ENCODE measurements around the gene SULT2B1.

The SULT2B1 gene

GRCh38 chr19:48508729-48509411 lies 43.1 kb upstream of the SULT2B1 start:
- TF ChIP-seq CTCF (conservative IDR thresholded peaks at IDR 0.05; ENCODE audit: low read depth, low read length): no peak
- Histone ChIP-seq H3K9ac (no peak overlapping the region), H3K36me3 (ENCODE audit: insufficient read depth) (no peaks in the 10 kb centered on the region)

GRCh38 chr19:48509467-48510194 lies 42.3 kb upstream of the SULT2B1 start:
- Histone ChIP-seq H3K27ac (no peak overlapping the region), H2AFZ (ENCODE audit: low read depth) (no peak overlapping the region), H3K9ac (no peak overlapping the region), H3K36me3 (ENCODE audit: insufficient read depth) (no peaks in the 10 kb centered on the region), H3K27me3 (ENCODE audit: insufficient read depth, low read depth) (peaks cover 74% of the 10 kb centered on the region), H3K4me2 (no peak overlapping the region), H3K4me3 (IDR thresholded peaks at IDR 0.05; ENCODE audit: insufficient read depth, low read depth, low read length) (no peak overlapping the region), H4K20me1 (ENCODE audit: insufficient read depth) (no peaks in the 10 kb centered on the region), H3K4me1 (ENCODE audit: low read depth, poor library complexity, severe bottlenecking) (peaks cover 11% of the 10 kb centered on the region), H3K79me2 (ENCODE audit: insufficient read depth, low read depth) (no peaks in the 10 kb centered on the region)
- no peak for TF ChIP-seq CTCF (conservative IDR thresholded peaks at IDR 0.05; ENCODE audit: low read depth, low read length)

More at GRCh38 chr19:48508729-48509411, 43.1 kb upstream of the SULT2B1 start:
- Histone ChIP-seq H3K4me3 (IDR thresholded peaks at IDR 0.05; ENCODE audit: insufficient read depth, low read depth, low read length) (no peak overlapping the region), H3K27ac (no peak overlapping the region), H3K79me2 (ENCODE audit: insufficient read depth, low read depth) (no peaks in the 10 kb centered on the region), H3K4me1 (ENCODE audit: low read depth, poor library complexity, severe bottlenecking) (peaks cover 4% of the 10 kb centered on the region), H2AFZ (ENCODE audit: low read depth) (no peak overlapping the region), H4K20me1 (ENCODE audit: insufficient read depth) (no peaks in the 10 kb centered on the region), H3K27me3 (ENCODE audit: insufficient read depth, low read depth) (peaks cover 77% of the 10 kb centered on the region), H3K4me2 (no peak overlapping the region)

GRCh38 chr19:48510421-48511268 lies 41.3 kb upstream of the SULT2B1 start:
- no peak overlapping the region for H3K4me3 ChIP-seq (IDR thresholded peaks at IDR 0.05; ENCODE audit: insufficient read depth, low read depth, low read length)
- H3K4me1 ChIP-seq (ENCODE audit: low read depth, poor library complexity, severe bottlenecking): peaks cover 17% of the 10 kb centered on the region
- no peak overlapping the region for H3K27ac ChIP-seq
- no peaks in the 10 kb centered on the region for H3K79me2 ChIP-seq (ENCODE audit: insufficient read depth, low read depth)
- H3K36me3 ChIP-seq (ENCODE audit: insufficient read depth): no peaks in the 10 kb centered on the region
- no peaks in the 10 kb centered on the region for H4K20me1 ChIP-seq (ENCODE audit: insufficient read depth)
- H3K27me3 ChIP-seq (ENCODE audit: insufficient read depth, low read depth): peaks cover 66% of the 10 kb centered on the region
- H3K9ac ChIP-seq: no peak overlapping the region
- no peak overlapping the region for H2AFZ ChIP-seq (ENCODE audit: low read depth)
- TF ChIP-seq CTCF (conservative IDR thresholded peaks at IDR 0.05; ENCODE audit: low read depth, low read length): no peak
- peak overlapping the region; percentile 41; the same call in 1 of the 2 replicates for H3K4me2 ChIP-seq

- Histone ChIP-seq H2AFZ (ENCODE audit: low read depth) (no peak overlapping the region), H3K4me3 (IDR thresholded peaks at IDR 0.05; ENCODE audit: insufficient read depth, low read depth, low read length) (no peak overlapping the region), H3K27ac (no peak overlapping the region), H3K4me2 (no peak overlapping the region), H3K4me1 (ENCODE audit: low read depth, poor library complexity, severe bottlenecking) (peaks cover 17% of the 10 kb centered on the region), H4K20me1 (ENCODE audit: insufficient read depth) (no peaks in the 10 kb centered on the region), H3K9ac (no peak overlapping the region), H3K27me3 (ENCODE audit: insufficient read depth, low read depth) (peaks cover 59% of the 10 kb centered on the region), H3K79me2 (ENCODE audit: insufficient read depth, low read depth) (no peaks in the 10 kb centered on the region), H3K36me3 (ENCODE audit: insufficient read depth) (no peaks in the 10 kb centered on the region)
- no peak for TF ChIP-seq CTCF (conservative IDR thresholded peaks at IDR 0.05; ENCODE audit: low read depth, low read length)
Observed at GRCh38 chr19:48511321-48511731, 40.6 kb upstream of the SULT2B1 start.

Data from KMS-11 (cell line).